K562 (cell line): Measurements from ENCODE around the gene ATP6V0A1. TPM values are rescaled to one million over a fixed set of nuclear protein-coding genes. Genes with fewer than 3 reads are reported as not detected.
A peak's percentile ranks its signal among the peaks of the same experiment; 100 is the strongest.

Experiments used
- ATAC-seq: fragments of 200-7000 bp; cut with Tn5 transposase; 3 replicates; pipeline ENCODE4 v1.9.1; 2020; ENCODE audit warnings: moderate library complexity
- BruUV-seq: library from RNA; stranded (reverse); fragments of 400-500 nt; replicated peaks from 2 replicates; lab custom pipeline; 2021; lab: Mats Ljungman, UMichigan
- CTCF ChIA-PET: fragments of 300-600 bp; formaldehyde crosslinking; extraction: SDS; loops from one replicate; lab custom pipeline; 2021; ENCODE audit warnings: low intra/inter-chr PET ratio; lab: Yijun Ruan, JAX
- POLR2A ChIA-PET: fragments of 300-600, 350-650 bp; sonication (Branson Sonifier 250); formaldehyde crosslinking; extraction: SDS; loops from one replicate; lab custom pipeline; 2021; ENCODE audit warnings: antibody characterized with exemption, inconsistent platforms; lab: Yijun Ruan, JAX
- DNase-seq, 4 experiments: peaks; one replicate each; pipeline versions ENCODE4 v3.0.0 to v3.0.0-alpha.2; 2011 to 2018; ENCODE audit warnings: low spot score in 3 of 4, mixed read lengths in 3 of 4; ENCODE audit errors: extremely low read depth in 1 of 4
- FAIRE-seq: peaks from 2 replicates; lab custom pipeline; 2011; peaks lifted over from hg19 to GRCh38; lab: Jason Lieb, UNC
- H2AFZ ChIP-seq: 2 replicates; pipeline ENCODE4 v1.6.0; 2011; ENCODE audit warnings: low read depth, low read length, control low read depth, inconsistent platforms
- H3K27ac ChIP-seq: fragments of 200-600 bp; 3 replicates; pipeline ENCODE4 v1.8.0; 2011; ENCODE audit warnings: low read depth, mild to moderate bottlenecking, control low read depth, inconsistent platforms, low read length, moderate library complexity, mixed read lengths; ENCODE audit errors: extremely low read depth
- H3K27me3 ChIP-seq, 2 experiments: fragments of 300-600 bp in 1 of 2; 2 replicates in 1 of 2; 3 replicates in 1 of 2; pipeline versions ENCODE4 v1.6.0 to v1.8.0; 2011; ENCODE audit warnings: inconsistent platforms in 2 of 2, low read length in 2 of 2, mild to moderate bottlenecking in 1 of 2, mixed read lengths in 1 of 2, moderate library complexity in 1 of 2; ENCODE audit not compliant: control insufficient read depth in 2 of 2, insufficient read depth in 2 of 2
- H3K36me3 ChIP-seq: fragments of 300-600 bp; 3 replicates; pipeline ENCODE4 v1.8.0; 2011; ENCODE audit warnings: mild to moderate bottlenecking, low read length, inconsistent platforms; ENCODE audit not compliant: control insufficient read depth, insufficient read depth
- H3K4me1 ChIP-seq, 2 experiments: fragments of 200-600 bp in 1 of 2; replicated peaks in 1 of 2; 2 replicates in 1 of 2; 3 replicates in 1 of 2; pipeline versions ENCODE4 v1.5.1 to v1.8.0; 2011; ENCODE audit warnings: inconsistent platforms in 2 of 2, low read length in 2 of 2, mild to moderate bottlenecking in 1 of 2, mixed read lengths in 1 of 2, moderate library complexity in 1 of 2; ENCODE audit not compliant: control insufficient read depth in 2 of 2, insufficient read depth in 2 of 2
- H3K4me2 ChIP-seq: 2 replicates; pipeline ENCODE4 v1.6.1; 2011; ENCODE audit warnings: low read length, control low read depth, inconsistent platforms, mixed read lengths; ENCODE audit not compliant: insufficient read depth
- H3K4me3 ChIP-seq: fragments of 200-600 bp; sonication (generic), shearing (Covaris generic); 2 replicates; pipeline ENCODE4 v1.5.1; 2016; ENCODE audit warnings: control low read depth, inconsistent platforms
- H3K79me2 ChIP-seq: fragments of 200-600 bp; 3 replicates; pipeline ENCODE4 v1.8.0; 2011; ENCODE audit warnings: low read length, inconsistent platforms; ENCODE audit not compliant: control insufficient read depth, insufficient read depth
- H3K9ac ChIP-seq, 2 experiments: 2 replicates each; pipeline versions ENCODE4 v1.6.0 to v1.6.1; 2011; ENCODE audit warnings: low read depth in 2 of 2, low read length in 2 of 2, control low read depth in 1 of 2, inconsistent platforms in 1 of 2, mild to moderate bottlenecking in 1 of 2, mixed read lengths in 1 of 2; ENCODE audit not compliant: insufficient read depth in 1 of 2
- H3K9me1 ChIP-seq: one replicate; pipeline ENCODE4 v1.6.0; 2011; ENCODE audit warnings: inconsistent platforms, mild to moderate bottlenecking, low read length, moderate library complexity; ENCODE audit not compliant: control insufficient read depth, insufficient read depth
- H3K9me3 ChIP-seq: replicated peaks from 2 replicates; pipeline ENCODE4 v1.5.1; 2011; ENCODE audit warnings: low read depth, low read length, inconsistent platforms; ENCODE audit not compliant: control insufficient read depth, insufficient read depth
- H4K20me1 ChIP-seq: replicated peaks from 2 replicates; pipeline ENCODE4 v1.6.1; 2011; ENCODE audit warnings: low read length, inconsistent platforms, mixed read lengths; ENCODE audit not compliant: control insufficient read depth, insufficient read depth
- EZH2 ChIP-seq: IDR thresholded peaks from 2 replicates; pipeline ENCODE4 v1.6.1; 2012; ENCODE audit warnings: low read depth, mild to moderate bottlenecking, inconsistent platforms, low read length, borderline replicate concordance
- FOXJ2 ChIP-seq: fragments of 200-800 bp; sonication (Bioruptor generic); IDR thresholded peaks from 2 replicates; pipeline ENCODE4 v1.6.1; 2016; ENCODE audit warnings: missing genetic modification characterization, missing compliant biosample characterization
- HMG20A ChIP-seq: fragments of 450-650 bp; formaldehyde crosslinking; conservative IDR thresholded peaks from 2 replicates; pipeline ENCODE4 v1.4.0; 2020; ENCODE audit warnings: mild to moderate bottlenecking, mixed read lengths
- HNRNPLL ChIP-seq: fragments of 200-400 bp; formaldehyde crosslinking; IDR thresholded peaks from 2 replicates; pipeline ENCODE4 v1.6.1; 2017; ENCODE audit warnings: low read length, low read depth, mild to moderate bottlenecking; ENCODE audit not compliant: poor library complexity, severe bottlenecking
- PHF20 ChIP-seq: fragments of 450-650 bp; IDR thresholded peaks from 2 replicates; pipeline ENCODE4 v1.6.1; 2018; ENCODE audit not compliant: partially characterized antibody
- SOX6 ChIP-seq: fragments of 450-650 bp; IDR thresholded peaks from 2 replicates; pipeline ENCODE4 v1.6.1; 2014; ENCODE audit warnings: mild to moderate bottlenecking
- ZNF408 ChIP-seq: fragments of 250-450 bp; sonication (Bioruptor Pico); IDR thresholded peaks from 2 replicates; pipeline ENCODE4 v1.4.0; 2020; ENCODE audit warnings: low read depth, mild to moderate bottlenecking, moderate library complexity
- ZSCAN32 ChIP-seq: fragments of 450-650 bp; formaldehyde crosslinking; IDR thresholded peaks from 2 replicates; pipeline ENCODE4 v1.4.0; 2020; ENCODE audit warnings: mild to moderate bottlenecking, moderate library complexity
- WGBS: fragments of 100-300 bp; shearing (Covaris generic); methylation state at CpG from one replicate; pipeline ENCODE4 v1.1.6; 2016; ENCODE audit warnings: low coverage, mixed read lengths; ENCODE audit not compliant: insufficient coverage; ENCODE audit errors: missing lambda C conversion rate; 5-methylcytosine and 5-hydroxymethylcytosine counted together
- in situ Hi-C: fragments of 300-500 bp; cut with MboI; formaldehyde crosslinking; loops from 4 replicates; pipeline ENCODE4 v1.15.0; 2018; ENCODE audit warnings: inconsistent platforms, mixed read lengths
- intact Hi-C: fragments of 100-400 bp; cut with micrococcal nuclease; formaldehyde crosslinking; loops from 2 replicates; pipeline ENCODE4 v1.14.2; 2022
- polyA plus RNA-seq, 8 experiments: library from polyadenylated mRNA; depleted of rRNA in 4 of 8; stranded (reverse) in 5 of 8; unstranded in 3 of 8; fragments of >200 nt; fragmentation: Nextera tagmentation in 2 of 8; fragmentation: Illumina TruSeq in 1 of 8; extraction: Ambion mirVana in 2 of 8; extraction: Trizol in 1 of 8; gene quantifications; 2 replicates each; pipeline versions ENCODE4 v1.2.1 to v1.2.3, GENCODE V29; 2011 to 2014; ENCODE audit warnings: inconsistent platforms in 1 of 8, missing spikeins in 1 of 8
- total RNA-seq, 7 experiments: library from RNA; depleted of rRNA in 6 of 7; stranded (reverse); fragments of >200 nt in 6 of 7; fragmentation: Illumina TruSeq in 2 of 7; extraction: Trizol in 2 of 7; gene quantifications; 2 replicates each; pipeline versions ENCODE4 v1.2.1 to v1.2.3, GENCODE V29; 2011 to 2021; ENCODE audit warnings: low replicate concordance in 1 of 7
- TF ChIP-seq, protein P1 (sequence below): fragments of 250-450 bp; sonication (Bioruptor Pico); IDR thresholded peaks from 2 replicates; pipeline ENCODE4 v1.8.0; 2022; ENCODE audit warnings: moderate library complexity, mild to moderate bottlenecking, inconsistent platforms

ATP6V0A1 gene
- total and polyA plus RNA-seq, 9 of the 15 experiments (the other 6 are each of a cell fraction or from before 2014, with no cell fraction given) = 11.8 to 158 (median 75.5) TPM

DNA sequence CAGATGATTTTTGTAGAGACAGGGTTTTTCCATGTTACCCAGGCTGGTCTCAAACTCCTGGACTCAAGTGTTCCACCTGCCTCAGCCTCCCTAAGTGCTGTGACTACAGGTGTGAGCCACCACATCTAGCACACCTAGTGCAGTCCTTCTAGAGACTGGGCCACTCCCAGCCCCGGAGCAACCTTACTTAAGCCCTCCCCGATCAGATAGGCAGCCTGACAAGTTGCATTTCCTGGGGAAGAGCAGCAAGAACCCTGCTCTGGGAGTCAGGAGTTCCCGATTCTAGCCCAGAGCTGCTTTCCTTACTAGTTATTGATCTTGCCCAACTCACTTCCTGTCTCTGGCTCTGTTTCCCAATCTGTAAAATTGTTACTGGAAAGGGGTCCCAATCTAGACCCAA is 70.4 kb downstream of the ATP6V0A1 start:
- Histone ChIP-seq H3K27me3 (no peaks in the 10 kb centered on the region), H3K9ac (peak overlapping the region in 1 of 2 experiments; percentile 45; a peak in 1 of 4 replicates), H3K27ac (no peak overlapping the region), H4K20me1 (no peaks in the 10 kb centered on the region), H3K36me3 (no peaks in the 10 kb centered on the region), H2AFZ (no peak overlapping the region), H3K9me3 (no peaks in the 10 kb centered on the region), H3K79me2 (no peaks in the 10 kb centered on the region; the same call in 2 of the 3 replicates)
- in situ Hi-C loops = loop anchor here (5.0 kb wide), 2 partner anchors 107 to 207 kb away; partner anchors contain the start of gene CAVIN1
- 9% methylated on average over 3 of the region's 3 CpGs for WGBS
- FAIRE-seq = no peak
- BruUV-seq = no TSS peak
- TF ChIP-seq HMG20A (CRISPR knock-in tag) (no peak), ZNF408 (CRISPR knock-in tag) (no peak), PHF20 (no peak), HNRNPLL (no peak), FOXJ2 (tag) (no peak), ZSCAN32 (CRISPR knock-in tag) (no peak), SOX6 (no peak), EZH2 (no peak)
- TF ChIP-seq, protein P1, sequence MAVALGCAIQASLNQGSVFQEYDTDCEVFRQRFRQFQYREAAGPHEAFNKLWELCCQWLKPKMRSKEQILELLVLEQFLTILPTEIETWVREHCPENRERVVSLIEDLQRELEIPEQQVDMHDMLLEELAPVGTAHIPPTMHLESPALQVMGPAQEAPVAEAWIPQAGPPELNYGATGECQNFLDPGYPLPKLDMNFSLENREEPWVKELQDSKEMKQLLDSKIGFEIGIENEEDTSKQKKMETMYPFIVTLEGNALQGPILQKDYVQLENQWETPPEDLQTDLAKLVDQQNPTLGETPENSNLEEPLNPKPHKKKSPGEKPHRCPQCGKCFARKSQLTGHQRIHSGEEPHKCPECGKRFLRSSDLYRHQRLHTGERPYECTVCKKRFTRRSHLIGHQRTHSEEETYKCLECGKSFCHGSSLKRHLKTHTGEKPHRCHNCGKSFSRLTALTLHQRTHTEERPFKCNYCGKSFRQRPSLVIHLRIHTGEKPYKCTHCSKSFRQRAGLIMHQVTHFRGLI (CRISPR knock-in tag) = no peak
- TF ChIP-seq, all 486 proteins: peak for 0
- no peak for DNase-seq
- no peaks in the 10 kb centered on the region for H3K9me1 ChIP-seq
- CTCF ChIA-PET = interaction anchor here (0.8 kb wide), 1 partner anchor 217 kb away, joined by 3 read pairs; no protein-coding TSS in a partner anchor
- POLR2A ChIA-PET = no interaction called here
- ATAC-seq = no peak
- intact Hi-C loops = no loop called here
- H3K4me2 ChIP-seq = no peak overlapping the region
- H3K4me1 ChIP-seq = peaks cover 31 to 60% of the 10 kb centered on the region in 2 experiments
- H3K4me3 ChIP-seq = no peak overlapping the region
